ENCODE results near the gene RNU5D-1. TPM values are rescaled to one million over a fixed set of nuclear protein-coding genes. Genes with fewer than 3 reads are reported as not detected.

Gene RNU5D-1
- total RNA-seq, 1 donor from 2014 or later, result not detected

- no peak for DNase-seq (ENCODE audit: extremely low spot score, unreplicated experiment)
- H3K27me3 Mint-ChIP-seq (ENCODE audit: unreplicated experiment), result peaks cover 2% of the 10 kb centered on the region
- peaks cover 2% of the 10 kb centered on the region for H3K4me1 Mint-ChIP-seq (ENCODE audit: unreplicated experiment)
- no peak overlapping the region for H3K4me3 Mint-ChIP-seq (ENCODE audit: unreplicated experiment)
- TF ChIP-seq CTCF (IDR thresholded peaks at IDR 0.05), result no peak
- H3K36me3 Mint-ChIP-seq (ENCODE audit: unreplicated experiment), result no peaks in the 10 kb centered on the region
- no peak overlapping the region for H3K27ac Mint-ChIP-seq (ENCODE audit: unreplicated experiment)
- no peaks in the 10 kb centered on the region for H3K9me3 Mint-ChIP-seq (ENCODE audit: unreplicated experiment)
Observed at GRCh38 chr1:44698138-44698537, 32.8 kb downstream of the RNU5D-1 start.

- Mint-ChIP-seq H3K27me3 (ENCODE audit: unreplicated experiment) (peaks cover 2% of the 10 kb centered on the region), H3K36me3 (ENCODE audit: unreplicated experiment) (no peaks in the 10 kb centered on the region), H3K27ac (ENCODE audit: unreplicated experiment) (no peak overlapping the region)
Observed at GRCh38 chr1:44696789-44697345, 34.1 kb downstream of the RNU5D-1 start.

GRCh38 chr1:44696101-44696500 lies 34.9 kb downstream of the RNU5D-1 start:
- H3K9me3 Mint-ChIP-seq (ENCODE audit: unreplicated experiment), result no peaks in the 10 kb centered on the region
- H3K36me3 Mint-ChIP-seq (ENCODE audit: unreplicated experiment), result no peaks in the 10 kb centered on the region

More at GRCh38 chr1:44696789-44697345, 34.1 kb downstream of the RNU5D-1 start:
- Mint-ChIP-seq H3K4me3 (ENCODE audit: unreplicated experiment) (no peak overlapping the region), H3K4me1 (ENCODE audit: unreplicated experiment) (peaks cover 2% of the 10 kb centered on the region), H3K9me3 (ENCODE audit: unreplicated experiment) (no peaks in the 10 kb centered on the region)
- no peak for DNase-seq (ENCODE audit: extremely low spot score, unreplicated experiment)
- no peak for TF ChIP-seq CTCF (IDR thresholded peaks at IDR 0.05)

GRCh38 chr1:44695671-44696070 lies 35.3 kb downstream of the RNU5D-1 start:
- H3K27ac Mint-ChIP-seq (ENCODE audit: unreplicated experiment), result no peak overlapping the region
- peaks cover 1% of the 10 kb centered on the region for H3K4me1 Mint-ChIP-seq (ENCODE audit: unreplicated experiment)
- no peak for DNase-seq (ENCODE audit: extremely low spot score, unreplicated experiment)
- H3K9me3 Mint-ChIP-seq (ENCODE audit: unreplicated experiment), result no peaks in the 10 kb centered on the region
- H3K27me3 Mint-ChIP-seq (ENCODE audit: unreplicated experiment), result peaks cover 8% of the 10 kb centered on the region
- TF ChIP-seq CTCF (IDR thresholded peaks at IDR 0.05), result no peak
- no peak overlapping the region for H3K4me3 Mint-ChIP-seq (ENCODE audit: unreplicated experiment)
- no peaks in the 10 kb centered on the region for H3K36me3 Mint-ChIP-seq (ENCODE audit: unreplicated experiment)

More at GRCh38 chr1:44696101-44696500, 34.9 kb downstream of the RNU5D-1 start:
- H3K27me3 Mint-ChIP-seq (ENCODE audit: unreplicated experiment), result peaks cover 8% of the 10 kb centered on the region
- peaks cover 2% of the 10 kb centered on the region for H3K4me1 Mint-ChIP-seq (ENCODE audit: unreplicated experiment)
- TF ChIP-seq CTCF (IDR thresholded peaks at IDR 0.05), result no peak
- H3K27ac Mint-ChIP-seq (ENCODE audit: unreplicated experiment), result no peak overlapping the region
- H3K4me3 Mint-ChIP-seq (ENCODE audit: unreplicated experiment), result no peak overlapping the region
- DNase-seq (ENCODE audit: extremely low spot score, unreplicated experiment), result no peak

- H3K9me3 Mint-ChIP-seq (ENCODE audit: unreplicated experiment), result no peaks in the 10 kb centered on the region
- no peak overlapping the region for H3K4me3 Mint-ChIP-seq (ENCODE audit: unreplicated experiment)
- no peak for TF ChIP-seq CTCF (IDR thresholded peaks at IDR 0.05)
- H3K4me1 Mint-ChIP-seq (ENCODE audit: unreplicated experiment), result no peaks in the 10 kb centered on the region
- DNase-seq (ENCODE audit: extremely low spot score, unreplicated experiment), result no peak
- no peak overlapping the region for H3K27ac Mint-ChIP-seq (ENCODE audit: unreplicated experiment)
- no peaks in the 10 kb centered on the region for H3K36me3 Mint-ChIP-seq (ENCODE audit: unreplicated experiment)
- peaks cover 8% of the 10 kb centered on the region for H3K27me3 Mint-ChIP-seq (ENCODE audit: unreplicated experiment)
Observed at GRCh38 chr1:44694863-44695478, 36.0 kb downstream of the RNU5D-1 start.
